ENCODE measurements around the gene SPIN1.

GRCh38 chr9:88433583-88434255 lies 45.5 kb downstream of the SPIN1 start:
- no peak for TF ChIP-seq CTCF (IDR thresholded peaks at IDR 0.05)
- no peak for TF ChIP-seq POLR2A (IDR thresholded peaks at IDR 0.05)
